H1 (cell line): ENCODE results near the gene LINGO4.

Experiments
- ATF2 ChIP-seq: IDR thresholded peaks from 2 replicates; pipeline ENCODE4 v1.6.1; 2012; ENCODE audit warnings: low read length, inconsistent platforms
- ATF3 ChIP-seq: IDR thresholded peaks from 2 replicates; pipeline ENCODE4 v1.6.1; 2011; ENCODE audit warnings: low read depth, mild to moderate bottlenecking, low read length; ENCODE audit not compliant: insufficient read depth
- CTCF ChIP-seq, 3 experiments: IDR thresholded peaks; 1 replicate in 2 of 3; 2 replicates in 1 of 3; pipeline versions ENCODE4 v1.5.1 to v1.6.1; 2011; ENCODE audit warnings: low read length in 3 of 3, mild to moderate bottlenecking in 3 of 3, inconsistent platforms in 2 of 3, low read depth in 1 of 3, moderate library complexity in 1 of 3; ENCODE audit not compliant: insufficient read depth in 1 of 3; ENCODE audit errors: control extremely low read depth in 1 of 3
- TCF12 ChIP-seq: IDR thresholded peaks from 2 replicates; pipeline ENCODE4 v1.6.1; 2011; ENCODE audit warnings: low read depth, mild to moderate bottlenecking, low read length

GRCh38 chr1:151854658-151855057 lies 49.4 kb upstream of the LINGO4 start:
- TF ChIP-seq ATF3 (no peak), TCF12 (no peak), CTCF (IDR thresholded peaks at IDR 0.05; ENCODE audit: control extremely low read depth in 1 of 3, insufficient read depth in 1 of 3, low read depth in 1 of 3, low read length in 3 of 3) (no peak), ATF2 (no peak)
